Activated gamma-delta T cell (primary cell): ENCODE results near the gene C16orf92.

ENCODE experiments used
- DNase-seq: peaks from one replicate; lab custom pipeline; 2025; lab: John Stamatoyannopoulos, UW

C16orf92 gene

DNA sequence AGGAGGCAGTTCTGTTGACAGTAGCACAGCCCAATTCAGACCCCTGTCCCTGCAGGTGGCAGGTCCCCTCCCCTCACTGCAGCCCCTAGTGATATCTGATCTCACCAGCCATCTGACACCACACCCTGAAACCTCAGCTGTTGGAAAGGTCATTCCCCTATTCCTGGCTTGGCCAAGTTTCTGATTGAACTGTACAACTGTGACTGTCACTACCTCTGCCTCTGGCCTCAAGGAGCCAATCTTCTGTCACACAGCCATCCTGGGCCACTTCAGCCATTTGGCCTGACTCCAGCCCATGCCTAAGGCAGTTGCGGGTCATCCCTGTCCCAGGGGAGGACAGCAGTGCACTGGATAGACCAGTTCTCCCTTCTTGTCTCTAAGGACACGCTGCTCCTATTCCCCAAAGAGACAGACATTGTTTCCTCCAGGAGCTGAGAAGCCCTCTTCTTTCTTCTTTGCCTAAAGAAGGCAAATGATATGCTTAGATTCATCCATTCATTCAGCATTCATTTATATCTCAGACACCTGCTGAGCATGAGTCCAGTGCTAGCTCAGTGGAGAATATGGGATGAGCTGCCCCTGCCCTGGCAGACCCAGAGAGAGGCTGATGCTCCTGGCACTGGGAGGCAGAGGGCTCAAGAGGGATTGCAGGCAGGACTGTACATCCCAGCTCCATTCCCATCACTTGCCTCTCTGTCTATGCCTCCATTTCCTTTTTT lies 38.0 kb downstream of the C16orf92 start:
- no peak for DNase-seq

GRCh38 chr16:30063278-30063892 lies 40.4 kb downstream of the C16orf92 start:
- no peak for DNase-seq

- DNase-seq = no peak
These were observed 41.1 kb downstream of the C16orf92 start for GRCh38 chr16:30063893-30064728.

DNA sequence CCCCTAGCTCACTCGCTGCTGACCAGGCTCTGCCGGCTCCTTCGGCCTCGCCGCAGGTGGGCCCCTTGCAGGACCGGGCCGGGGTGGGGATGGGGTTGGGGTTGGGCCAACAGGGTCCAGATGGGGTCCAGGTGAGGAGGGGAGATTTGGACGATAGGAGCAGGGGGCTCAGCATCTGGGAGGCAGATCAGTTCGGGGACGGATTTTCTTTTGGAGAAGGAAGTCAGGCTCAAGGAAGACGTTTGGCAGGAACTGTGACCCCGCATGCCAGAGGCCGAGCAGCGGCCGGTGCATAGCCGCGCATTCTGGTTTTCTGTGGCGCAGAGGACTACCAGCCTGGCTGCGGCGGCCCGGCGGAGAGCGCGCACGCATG lies 41.7 kb downstream of the C16orf92 start:
- DNase-seq = no peak

DNA sequence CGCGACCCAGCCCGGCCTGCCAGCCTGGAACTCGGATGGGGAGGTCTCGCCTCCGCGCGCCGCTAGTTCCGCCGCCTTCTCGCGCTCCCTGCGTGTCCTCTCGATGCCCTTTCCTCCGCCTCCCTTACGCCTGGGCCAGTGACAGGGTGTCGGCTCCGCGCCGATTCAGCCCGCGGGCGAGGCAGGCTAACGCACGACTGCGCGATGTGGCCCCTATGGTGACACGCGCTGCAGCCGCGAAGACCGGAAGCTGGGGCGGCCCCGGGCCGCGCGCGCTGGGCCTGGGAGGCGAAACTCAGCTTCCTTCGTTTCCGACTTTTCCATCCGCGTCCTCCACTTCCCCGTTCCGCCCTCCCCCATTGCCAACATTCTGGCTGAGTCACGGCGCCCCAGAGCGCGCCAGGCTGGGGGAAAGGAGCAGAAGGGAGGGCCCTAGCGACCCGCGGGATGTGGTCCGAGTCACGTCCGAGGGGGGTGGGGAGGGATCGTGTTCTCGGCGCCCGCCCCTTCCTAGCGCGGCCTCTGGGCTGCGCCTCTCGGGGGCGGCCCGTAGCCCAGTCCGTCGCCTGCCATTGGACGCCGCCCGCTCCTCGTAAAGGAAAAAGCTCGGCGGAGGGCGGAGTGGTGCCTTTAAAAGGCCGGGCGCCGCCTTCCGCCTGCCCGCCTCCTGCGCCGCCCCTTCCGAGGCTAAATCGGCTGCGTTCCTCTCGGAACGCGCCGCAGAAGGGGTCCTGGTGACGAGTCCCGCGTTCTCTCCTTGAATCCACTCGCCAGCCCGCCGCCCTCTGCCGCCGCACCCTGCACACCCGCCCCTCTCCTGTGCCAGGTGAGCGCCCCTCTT lies 42.3 kb downstream of the C16orf92 start, which contains the start of gene ALDOA:
ALDOA (plus strand) TSS at position 659 of the 841 bp plus-strand sequence. CDS start 1,138 bp downstream, outside the sequence.
- peak; percentile 90 for DNase-seq

DNA sequence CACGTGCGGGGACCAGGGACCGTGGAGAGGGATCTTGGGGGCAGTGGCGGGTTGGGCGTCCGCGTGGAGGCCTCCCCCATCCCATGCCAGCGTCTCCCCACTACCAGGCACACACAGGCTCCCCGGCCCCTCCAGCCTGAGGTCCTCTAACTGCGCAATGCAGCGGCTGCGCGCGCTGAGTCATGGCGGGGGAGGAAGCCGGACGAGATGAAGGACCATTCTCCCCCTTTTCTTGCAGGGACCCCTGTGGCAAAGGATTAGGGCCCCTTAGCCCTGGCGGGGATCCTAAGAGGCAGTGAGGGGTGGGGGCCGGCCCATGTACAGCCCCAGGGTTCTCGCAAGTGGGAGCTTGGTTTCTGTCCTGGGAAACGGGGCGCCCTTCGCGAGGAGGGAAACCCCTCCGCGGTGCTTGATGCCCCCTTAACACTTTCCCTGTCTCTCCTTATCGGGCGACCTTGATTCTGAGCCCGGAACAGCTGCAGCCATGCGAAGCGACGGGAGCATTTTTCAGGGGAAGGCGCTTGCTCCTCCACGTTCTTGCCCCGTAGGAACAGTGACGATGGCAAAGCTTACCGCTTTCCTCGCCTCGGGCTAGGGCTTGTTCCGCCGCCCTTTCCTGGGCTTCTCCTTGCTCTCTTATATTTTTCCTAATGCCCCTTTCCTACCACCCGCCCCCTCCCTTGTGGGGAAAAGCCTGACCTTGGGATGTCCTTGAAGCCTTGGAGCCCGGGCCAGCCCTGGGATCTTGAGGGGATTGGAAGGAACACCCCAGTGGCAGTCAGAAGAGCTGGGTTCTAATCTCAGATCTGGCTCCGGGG lies 43.2 kb downstream of the C16orf92 start:
- DNase-seq = no peak

DNA sequence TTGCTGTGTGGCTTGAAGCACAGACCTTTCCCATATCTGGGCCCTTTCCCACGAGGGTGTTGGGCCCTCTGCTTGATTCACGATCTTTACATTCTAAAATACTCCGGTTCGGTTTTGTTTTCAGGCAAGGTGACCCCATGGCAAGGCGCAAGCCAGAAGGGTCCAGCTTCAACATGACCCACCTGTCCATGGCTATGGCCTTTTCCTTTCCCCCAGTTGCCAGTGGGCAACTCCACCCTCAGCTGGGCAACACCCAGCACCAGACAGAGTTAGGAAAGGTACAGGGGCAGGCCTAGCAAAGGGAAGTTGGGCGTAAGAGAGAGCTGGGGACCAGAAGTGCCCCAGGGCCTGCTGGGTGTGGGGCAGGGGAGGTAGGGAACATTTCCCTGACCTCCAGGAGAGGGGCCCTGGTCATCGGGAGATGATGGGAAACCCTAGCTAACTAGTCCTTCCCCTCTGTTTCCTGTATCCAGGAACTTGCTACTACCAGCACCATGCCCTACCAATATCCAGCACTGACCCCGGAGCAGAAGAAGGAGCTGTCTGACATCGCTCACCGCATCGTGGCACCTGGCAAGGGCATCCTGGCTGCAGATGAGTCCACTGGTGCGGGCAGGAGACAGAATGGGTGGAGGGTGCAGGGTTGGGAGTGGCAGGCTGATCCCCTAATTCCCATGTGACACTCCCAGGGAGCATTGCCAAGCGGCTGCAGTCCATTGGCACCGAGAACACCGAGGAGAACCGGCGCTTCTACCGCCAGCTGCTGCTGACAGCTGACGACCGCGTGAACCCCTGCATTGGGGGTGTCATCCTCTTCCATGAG lies 44.0 kb downstream of the C16orf92 start:
- no peak for DNase-seq

DNA sequence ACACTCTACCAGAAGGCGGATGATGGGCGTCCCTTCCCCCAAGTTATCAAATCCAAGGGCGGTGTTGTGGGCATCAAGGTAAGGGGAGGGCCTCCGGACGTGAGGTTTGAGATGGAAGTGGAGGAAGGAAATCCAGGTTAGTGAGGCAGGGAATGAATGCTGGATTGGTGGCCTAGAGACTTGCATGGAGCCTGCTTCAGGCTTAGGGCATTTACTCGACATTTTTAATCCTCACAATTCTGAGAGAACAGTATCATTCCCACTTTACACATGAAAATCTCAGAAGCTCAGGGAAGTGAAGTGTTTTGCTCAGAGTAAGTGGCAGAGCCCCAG lies 44.6 kb downstream of the C16orf92 start:
- DNase-seq = no peak

DNA sequence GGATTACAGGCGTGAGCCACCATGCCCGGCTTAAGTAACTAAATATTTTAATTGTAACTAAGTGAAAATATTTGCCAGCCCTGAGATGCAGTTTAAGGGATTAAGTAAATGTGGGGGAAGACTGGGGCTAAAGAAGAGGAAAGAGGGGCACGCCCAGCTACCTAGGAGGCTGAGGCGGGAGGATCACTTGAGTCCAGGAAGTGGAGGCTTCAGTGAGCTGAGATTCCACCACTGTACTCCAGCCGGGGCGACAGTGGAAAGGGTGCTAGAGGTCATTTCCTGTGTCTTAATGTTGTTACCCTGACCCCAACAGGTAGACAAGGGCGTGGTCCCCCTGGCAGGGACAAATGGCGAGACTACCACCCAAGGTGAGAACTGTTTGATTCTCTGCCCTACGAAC lies 45.3 kb downstream of the C16orf92 start:
- DNase-seq = no peak

- DNase-seq = no peak
These were observed 46.0 kb downstream of the C16orf92 start for GRCh38 chr16:30068750-30069610.

- no peak for DNase-seq
These were observed 46.8 kb downstream of the C16orf92 start for GRCh38 chr16:30069611-30070462.

DNA sequence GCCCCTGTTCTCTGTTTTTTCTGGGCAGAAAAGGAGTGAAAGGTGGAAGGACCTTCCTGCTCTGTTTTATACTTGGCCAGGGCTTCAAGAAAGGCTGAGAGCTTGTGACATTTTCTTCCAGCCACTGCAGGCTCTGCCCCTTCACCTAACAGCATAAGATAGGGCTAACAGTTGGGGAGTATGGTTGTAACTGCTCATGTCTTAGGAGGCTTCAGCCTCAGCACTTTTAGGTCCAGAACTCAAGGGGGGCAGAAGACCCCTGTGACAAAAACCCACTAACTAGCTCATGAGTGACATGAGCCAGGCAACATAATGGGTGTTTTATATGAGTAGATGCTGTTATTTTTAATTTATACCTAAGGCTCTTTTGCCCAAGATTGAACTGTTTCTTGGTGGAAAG lies 47.5 kb downstream of the C16orf92 start:
- DNase-seq = no peak
